BLaER1 treated with 17β-estradiol and CSF1 and Interleukin-3, amounts not matched to agents 10 nM and 100 nM (cell line): ENCODE results near the gene UBR2.
"Not testable (repeated sequence)": the region's sequence is repeated elsewhere in the genome, so short reads cannot be mapped to it uniquely, and the experiment has no call there.

Experiments used
- H3K27ac ChIP-seq, 11 experiments: shearing (Covaris generic); formaldehyde crosslinking; 2 replicates each; pipeline ENCODE4 v1.8.1; 2022
- H3K27me3 ChIP-seq, 11 experiments: shearing (Covaris generic); formaldehyde crosslinking; 2 replicates each; pipeline ENCODE4 v1.8.1; 2022
- H3K36me3 ChIP-seq, 11 experiments: shearing (Covaris generic); formaldehyde crosslinking; 2 replicates each; pipeline ENCODE4 v1.8.1; 2022
- H3K4me1 ChIP-seq, 10 experiments: shearing (Covaris generic); formaldehyde crosslinking; 2 replicates each; pipeline ENCODE4 v1.8.1; 2022
- H3K4me2 ChIP-seq, 11 experiments: shearing (Covaris generic); formaldehyde crosslinking; 2 replicates each; pipeline ENCODE4 v1.8.1; 2022
- H3K4me3 ChIP-seq, 10 experiments: shearing (Covaris generic); formaldehyde crosslinking; 2 replicates each; pipeline ENCODE4 v1.8.1; 2022
- H3K9ac ChIP-seq, 11 experiments: shearing (Covaris generic); formaldehyde crosslinking; 2 replicates each; pipeline ENCODE4 v1.8.1; 2022
- H3K9me3 ChIP-seq, 11 experiments: shearing (Covaris generic); formaldehyde crosslinking; replicated peaks in 1 of 11; 2 replicates each; pipeline ENCODE4 v1.8.1; 2022
- H4K20me1 ChIP-seq, 11 experiments: shearing (Covaris generic); formaldehyde crosslinking; 2 replicates each; pipeline ENCODE4 v1.8.1; 2022
- Cebpa-rat ChIP-seq, 11 experiments: shearing (Covaris generic); IDR thresholded peaks; 2 replicates each; pipeline ENCODE4 v1.8.1; 2022

UBR2 gene

DNA sequence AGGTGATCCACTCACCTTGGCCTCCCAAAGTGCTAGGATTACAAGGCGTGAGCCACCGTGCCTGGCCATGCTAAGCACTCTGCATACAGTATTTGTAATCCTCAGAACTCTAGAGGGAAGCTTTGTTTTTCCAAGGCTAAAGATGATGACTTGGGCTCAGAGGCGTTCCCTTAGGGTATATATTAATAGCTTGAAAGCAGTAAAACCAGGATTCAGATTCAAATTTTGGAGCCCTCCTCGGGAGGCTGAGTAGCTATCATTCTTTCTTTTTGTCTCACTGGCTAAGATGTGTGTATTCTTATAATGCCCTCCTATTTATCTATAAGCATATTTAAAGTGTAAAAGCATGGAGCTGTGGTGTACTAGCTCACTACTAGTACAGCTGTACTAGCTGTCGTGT lies 90.0 kb downstream of the UBR2 start:
- Histone ChIP-seq H4K20me1 (peaks cover 0 to 4% (median 0%) of the 10 kb centered on the region in 11 experiments; a peak in 1 of 22 replicates), H3K27ac (no peak overlapping the region), H3K4me2 (no peak overlapping the region), H3K4me1 (no peaks in the 10 kb centered on the region), H3K9ac (no peak overlapping the region), H3K4me3 (no peak overlapping the region), H3K9me3 (no peaks in the 10 kb centered on the region), H3K36me3 (peaks cover 85 to 100% (median 95%) of the 10 kb centered on the region in 11 experiments), H3K27me3 (no peaks in the 10 kb centered on the region)
- no peak for TF ChIP-seq Cebpa-rat (IDR thresholded peaks at IDR 0.05)

DNA sequence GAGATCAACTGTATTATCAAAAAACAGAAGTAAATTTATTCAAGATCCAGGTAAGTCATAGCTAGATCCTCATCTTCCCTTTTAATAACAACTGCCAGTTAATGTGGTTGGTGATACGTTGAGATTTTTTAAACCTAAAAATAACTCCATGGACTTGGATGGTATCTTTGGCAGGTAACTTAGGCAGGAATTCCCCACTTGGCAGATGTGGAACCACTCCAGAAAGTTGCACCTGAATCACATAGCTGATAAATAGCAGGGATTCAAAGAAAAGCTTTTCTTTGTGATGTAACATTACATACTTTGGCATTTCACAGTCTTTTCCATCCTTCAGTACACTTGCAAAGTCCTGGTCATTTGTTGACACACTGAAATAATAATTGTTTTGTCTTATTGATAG lies 96.0 kb downstream of the UBR2 start:
- no peak for TF ChIP-seq Cebpa-rat (IDR thresholded peaks at IDR 0.05)
- peaks cover 0 to 8% (median 2%) of the 10 kb centered on the region in 10 experiments; a peak in 6 of 20 replicates for H3K4me1 ChIP-seq
- H3K36me3 ChIP-seq = peaks cover 72 to 95% (median 86%) of the 10 kb centered on the region in 11 experiments

DNA sequence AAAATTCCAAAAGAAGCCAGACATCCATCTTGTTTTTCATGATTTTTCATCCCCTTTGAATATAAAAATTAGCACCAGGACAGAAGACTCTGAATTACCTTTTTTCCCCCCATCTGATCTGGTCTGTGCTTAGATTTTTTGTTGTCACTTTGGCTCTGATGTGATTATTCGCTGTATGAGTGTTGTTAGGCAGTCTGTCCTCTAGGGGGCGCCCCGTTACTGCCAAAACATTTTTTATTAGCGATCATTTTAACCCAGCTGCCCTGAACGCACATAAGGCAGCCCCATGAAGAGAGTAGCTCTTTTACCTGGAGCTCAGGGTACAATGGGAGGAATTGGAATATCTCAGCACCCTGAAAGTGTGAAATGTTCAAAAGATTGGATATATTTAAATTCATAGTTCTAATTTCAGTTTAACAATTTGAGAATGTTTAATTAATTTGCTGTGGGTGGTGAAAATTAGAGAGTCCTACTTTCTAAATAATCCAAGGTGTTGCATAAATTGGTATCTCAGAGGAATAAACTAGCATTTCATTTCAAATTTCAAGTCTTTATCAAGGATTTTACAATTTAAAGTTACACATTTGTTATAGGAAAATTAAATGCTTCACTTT lies 97.8 kb downstream of the UBR2 start:
- H3K36me3 ChIP-seq = peaks cover 78 to 95% (median 87%) of the 10 kb centered on the region in 11 experiments
- H3K27ac ChIP-seq = no peak overlapping the region
- H3K27me3 ChIP-seq = no peaks in the 10 kb centered on the region
- no peaks in the 10 kb centered on the region for H3K9me3 ChIP-seq
- peaks cover 0 to 8% (median 2%) of the 10 kb centered on the region in 10 experiments; a peak in 6 of 20 replicates for H3K4me1 ChIP-seq
- TF ChIP-seq Cebpa-rat (IDR thresholded peaks at IDR 0.05) = no peak
- H3K4me2 ChIP-seq = no peak overlapping the region
- no peak overlapping the region for H3K4me3 ChIP-seq
- no peak overlapping the region for H3K9ac ChIP-seq
- no peaks in the 10 kb centered on the region; a peak in 1 of 22 replicates for H4K20me1 ChIP-seq

More for the DNA sequence above, 96.0 kb downstream of the UBR2 start:
- Histone ChIP-seq H3K27me3 (no peaks in the 10 kb centered on the region), H4K20me1 (peaks cover 0 to under 1% (median 0%) of the 10 kb centered on the region in 11 experiments; a peak in 1 of 22 replicates), H3K27ac (peak overlapping the region in 1 of 11 experiments; percentile 2; a peak in 1 of 22 replicates), H3K9me3 (no peaks in the 10 kb centered on the region), H3K4me2 (no peak overlapping the region), H3K9ac (no peak overlapping the region), H3K4me3 (no peak overlapping the region)

DNA sequence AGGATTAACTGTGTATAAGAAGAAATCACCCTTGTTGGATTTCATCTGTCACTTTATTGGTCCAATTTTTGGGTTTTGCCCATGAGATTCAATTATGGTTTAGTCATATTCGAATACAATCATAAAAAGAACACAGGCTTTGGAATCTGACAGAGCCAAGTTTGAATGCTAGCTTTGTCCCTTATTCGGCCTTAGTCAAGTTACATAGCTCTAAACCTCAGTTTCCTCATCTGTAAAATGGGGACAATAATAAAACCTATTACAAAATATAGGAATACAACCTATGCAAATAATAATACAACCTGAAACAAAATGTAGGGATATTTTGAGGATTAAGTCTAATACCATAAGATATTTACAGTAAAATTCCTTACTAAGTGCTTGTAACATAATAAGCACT lies 100.9 kb downstream of the UBR2 start:
- Histone ChIP-seq H3K36me3 (peaks cover 75 to 95% (median 86%) of the 10 kb centered on the region in 11 experiments), H3K9ac (no peak overlapping the region), H3K27me3 (no peaks in the 10 kb centered on the region), H3K4me1 (peaks cover 0 to 8% (median 2%) of the 10 kb centered on the region in 10 experiments; a peak in 6 of 20 replicates), H4K20me1 (no peaks in the 10 kb centered on the region; a peak in 1 of 22 replicates), H3K9me3 (no peaks in the 10 kb centered on the region), H3K4me3 (no peak overlapping the region), H3K27ac (no peak overlapping the region), H3K4me2 (no peak overlapping the region)
- no peak for TF ChIP-seq Cebpa-rat (IDR thresholded peaks at IDR 0.05)

DNA sequence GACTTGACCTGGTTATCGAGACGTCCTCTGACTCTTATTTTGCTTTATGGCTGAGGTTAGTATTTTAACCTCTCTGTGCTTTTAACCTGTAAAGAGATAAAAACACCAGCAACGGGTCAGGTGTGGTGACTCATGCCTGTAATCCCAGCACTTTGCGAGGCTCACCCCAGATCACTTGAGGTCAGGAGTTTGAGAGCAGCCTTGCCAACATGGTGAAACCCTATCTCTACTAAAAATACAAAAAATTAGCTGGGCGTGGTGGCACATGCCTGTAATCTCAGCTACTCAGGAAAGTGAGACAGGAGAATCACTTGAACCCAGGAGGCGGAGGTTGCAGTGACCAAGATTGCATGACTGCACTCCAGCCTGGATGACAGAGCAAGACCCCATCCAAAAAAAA lies 110.5 kb downstream of the UBR2 start:
- H3K4me3 ChIP-seq, H3K4me2 ChIP-seq, H3K9me3 ChIP-seq, H3K9ac ChIP-seq, H3K27me3 ChIP-seq, H4K20me1 ChIP-seq, H3K4me1 ChIP-seq, H3K27ac ChIP-seq: not testable (repeated sequence)
- H3K36me3 ChIP-seq = peaks cover 98 to 100% (median 99%) of the 10 kb centered on the region in 11 experiments

DNA sequence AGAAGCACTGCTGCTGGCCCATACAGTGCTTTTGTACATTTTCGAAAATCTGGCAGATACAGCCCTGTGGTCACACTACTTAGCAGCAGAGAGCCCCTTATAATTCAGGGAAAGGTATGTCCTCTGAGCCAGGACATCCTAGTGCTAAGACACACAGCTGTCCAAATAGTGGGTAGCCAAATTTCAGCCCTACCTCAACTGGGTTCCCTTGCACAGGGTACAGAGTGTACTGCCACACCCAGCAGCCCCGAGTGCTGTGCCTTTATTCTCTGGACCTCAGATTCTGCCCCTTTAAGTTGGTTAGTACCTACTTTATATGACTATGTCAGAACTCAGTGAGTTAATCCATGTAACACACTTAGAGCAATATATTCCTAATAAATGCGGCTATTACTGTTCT lies 111.0 kb downstream of the UBR2 start:
- Histone ChIP-seq H3K27ac (no peak overlapping the region), H3K9me3 (no peaks in the 10 kb centered on the region), H4K20me1 (no peaks in the 10 kb centered on the region; a peak in 1 of 22 replicates), H3K9ac (no peak overlapping the region), H3K4me3 (no peak overlapping the region), H3K4me2 (no peak overlapping the region), H3K4me1 (no peaks in the 10 kb centered on the region), H3K36me3 (peaks cover 98 to 100% (median 99%) of the 10 kb centered on the region in 11 experiments), H3K27me3 (no peaks in the 10 kb centered on the region)
- TF ChIP-seq Cebpa-rat (IDR thresholded peaks at IDR 0.05) = no peak

DNA sequence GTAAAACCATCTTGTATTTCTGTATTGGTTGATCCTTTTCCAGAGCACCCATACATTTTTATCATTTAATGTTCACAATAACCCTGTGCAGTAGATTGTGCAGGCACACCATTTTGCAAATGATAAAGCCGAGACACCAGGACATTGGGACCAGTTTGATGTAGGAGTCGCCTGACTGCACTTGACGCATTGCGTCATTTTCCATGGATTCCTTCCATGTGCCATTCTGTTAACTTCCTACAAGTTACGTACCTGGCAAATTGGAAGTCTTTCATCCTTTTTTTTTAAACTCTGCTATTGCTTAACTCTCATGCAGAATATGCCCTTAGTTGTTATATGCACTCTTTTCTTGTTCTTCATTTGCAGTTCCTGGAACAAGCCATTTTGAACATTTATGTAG lies 115.5 kb downstream of the UBR2 start:
- no peaks in the 10 kb centered on the region for H3K4me1 ChIP-seq
- H3K9me3 ChIP-seq = peaks cover 0 to 3% (median 0%) of the 10 kb centered on the region in 11 experiments; a peak in 2 of 22 replicates
- H4K20me1 ChIP-seq = no peaks in the 10 kb centered on the region; a peak in 1 of 22 replicates
- H3K27ac ChIP-seq = no peak overlapping the region
- H3K9ac ChIP-seq = no peak overlapping the region
- H3K36me3 ChIP-seq = peaks cover 96 to 100% (median 99%) of the 10 kb centered on the region in 11 experiments
- H3K4me3 ChIP-seq = no peak overlapping the region
- H3K27me3 ChIP-seq = no peaks in the 10 kb centered on the region
- H3K4me2 ChIP-seq = no peak overlapping the region
- TF ChIP-seq Cebpa-rat (IDR thresholded peaks at IDR 0.05) = no peak

DNA sequence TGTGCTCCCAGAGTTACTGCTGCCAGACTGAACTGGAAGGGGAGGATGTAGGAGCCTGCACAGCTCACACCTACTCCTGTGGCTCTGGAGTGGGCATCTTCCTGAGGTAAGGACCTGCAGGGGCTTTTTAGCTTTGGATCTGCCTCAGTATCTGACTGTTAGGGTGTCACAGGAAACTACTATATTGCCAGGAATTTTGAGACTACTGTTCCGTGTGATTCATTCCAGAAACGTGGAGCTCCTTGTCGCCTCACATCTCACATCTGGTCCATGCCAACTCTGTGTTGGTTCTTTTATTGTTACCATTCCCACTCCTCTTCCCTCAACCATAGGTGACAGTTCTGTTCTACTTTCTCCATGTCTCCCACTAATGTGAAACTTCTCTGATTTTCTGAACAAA lies 124.5 kb downstream of the UBR2 start:
- Histone ChIP-seq H3K9me3 (peaks cover 15 to 27% (median 24%) of the 10 kb centered on the region in 11 experiments), H3K27me3 (no peaks in the 10 kb centered on the region), H3K36me3 (peaks cover 95 to 100% (median 97%) of the 10 kb centered on the region in 11 experiments), H3K4me2 (no peak overlapping the region), H3K27ac (no peak overlapping the region), H3K4me3 (no peak overlapping the region), H3K4me1 (peaks cover 0 to 13% (median 7%) of the 10 kb centered on the region in 10 experiments; a peak in 14 of 20 replicates), H3K9ac (no peak overlapping the region), H4K20me1 (no peaks in the 10 kb centered on the region)
- TF ChIP-seq Cebpa-rat (IDR thresholded peaks at IDR 0.05) = no peak

DNA sequence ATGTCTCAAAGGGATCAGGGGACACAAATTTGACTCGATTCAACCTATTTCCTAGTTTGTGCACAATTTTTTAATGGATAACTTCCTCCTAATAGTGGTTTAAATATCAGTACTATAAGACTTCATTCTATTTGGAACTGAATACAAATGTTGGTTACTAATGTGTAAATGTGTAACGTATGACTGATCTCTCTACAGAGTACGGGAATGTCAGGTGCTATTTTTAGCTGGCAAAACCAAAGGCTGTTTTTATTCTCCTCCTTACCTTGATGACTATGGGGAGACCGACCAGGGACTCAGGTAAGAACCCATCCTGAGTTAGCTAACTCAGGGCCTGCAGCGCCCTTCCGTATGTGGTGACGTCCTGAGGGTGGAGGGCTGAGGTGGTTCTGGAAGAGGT lies 125.5 kb downstream of the UBR2 start:
- Histone ChIP-seq H3K4me1 (peaks cover 0 to 24% (median 17%) of the 10 kb centered on the region in 10 experiments; a peak in 16 of 20 replicates), H4K20me1 (no peaks in the 10 kb centered on the region), H3K4me3 (no peak overlapping the region), H3K9me3 (peaks cover 14 to 27% (median 24%) of the 10 kb centered on the region in 11 experiments), H3K4me2 (no peak overlapping the region), H3K36me3 (peaks cover 85 to 100% (median 94%) of the 10 kb centered on the region in 11 experiments), H3K27me3 (no peaks in the 10 kb centered on the region), H3K27ac (no peak overlapping the region), H3K9ac (no peak overlapping the region)
- TF ChIP-seq Cebpa-rat (IDR thresholded peaks at IDR 0.05) = no peak
